RWPE2 (cell line): ENCODE results near the gene PTGDS.

Experiments used
- ATAC-seq: fragments of 200-7000 bp; cut with Tn5 transposase; 3 replicates; pipeline ENCODE4 v1.9.1; 2021; ENCODE audit warnings: low read depth
- DNase-seq: peaks from one replicate; pipeline ENCODE4 v3.0.0-alpha.2; 2020; ENCODE audit warnings: low spot score
- H3K27ac ChIP-seq: fragments of 450-650 bp; 2 replicates; pipeline ENCODE4 v1.5.1; 2017; ENCODE audit warnings: mild to moderate bottlenecking; ENCODE audit not compliant: poor library complexity, severe bottlenecking
- H3K27me3 ChIP-seq: fragments of 250-450 bp; sonication (Bioruptor Pico); 2 replicates; pipeline ENCODE4 v1.5.1; 2021; ENCODE audit warnings: mild to moderate bottlenecking, moderate library complexity; ENCODE audit not compliant: insufficient read depth, poor library complexity, severe bottlenecking
- H3K36me3 ChIP-seq: fragments of 250-450 bp; sonication (Bioruptor Pico); 2 replicates; pipeline ENCODE4 v1.5.1; 2020; ENCODE audit warnings: low read depth, mild to moderate bottlenecking, moderate library complexity
- H3K4me1 ChIP-seq: fragments of 250-450 bp; sonication (Bioruptor Pico); 2 replicates; pipeline ENCODE4 v1.5.1; 2021; ENCODE audit warnings: mild to moderate bottlenecking, moderate library complexity; ENCODE audit not compliant: insufficient read depth, poor library complexity, severe bottlenecking
- H3K4me3 ChIP-seq: fragments of 250-450 bp; sonication (Bioruptor Pico); 2 replicates; pipeline ENCODE4 v1.5.1; 2021; ENCODE audit warnings: mild to moderate bottlenecking, moderate library complexity; ENCODE audit not compliant: severe bottlenecking
- H3K9me3 ChIP-seq: fragments of 250-450 bp; sonication (Bioruptor Pico); 2 replicates; pipeline ENCODE4 v1.5.1; 2021; ENCODE audit warnings: mild to moderate bottlenecking, moderate library complexity; ENCODE audit not compliant: severe bottlenecking
- CTCF ChIP-seq: fragments of 450-650 bp; IDR thresholded peaks from one replicate; pipeline ENCODE4 v1.5.1; 2017; ENCODE audit warnings: mild to moderate bottlenecking, moderate library complexity; ENCODE audit not compliant: poor library complexity, severe bottlenecking

PTGDS gene

DNA sequence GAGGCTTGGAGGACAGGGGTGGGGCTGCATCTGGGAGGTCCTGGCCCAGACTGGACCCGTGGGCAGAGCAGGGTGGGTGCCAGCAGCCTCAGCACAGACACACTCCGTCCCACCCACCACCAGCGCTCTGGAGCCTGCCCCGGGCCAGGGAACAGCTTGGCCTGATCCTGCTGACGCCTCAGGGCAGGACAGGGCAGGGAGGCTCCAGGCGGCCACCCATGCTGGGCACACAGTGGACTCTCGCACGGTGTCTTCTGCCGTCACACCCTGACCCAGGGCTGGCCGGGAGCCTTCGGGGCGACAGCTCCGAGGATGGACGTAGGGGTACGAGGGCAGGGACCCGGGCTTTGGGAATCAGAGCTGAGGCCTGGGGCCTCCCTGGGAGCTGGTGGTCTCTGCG lies 8.2 kb upstream of the PTGDS start:
- ATAC-seq (peak; percentile 21; the same call in 1 of the 3 replicates), DNase-seq (no peak)
- Histone ChIP-seq H3K9me3 (no peaks in the 10 kb centered on the region), H3K36me3 (no peaks in the 10 kb centered on the region), H3K4me1 (no peaks in the 10 kb centered on the region), H3K4me3 (no peak overlapping the region), H3K27me3 (no peaks in the 10 kb centered on the region), H3K27ac (no peak overlapping the region)
- no peak for TF ChIP-seq CTCF

- no peak for ATAC-seq
- no peak overlapping the region for H3K4me3 ChIP-seq
- no peak overlapping the region for H3K27ac ChIP-seq
- TF ChIP-seq CTCF, result no peak
- no peak for DNase-seq
- peaks cover 2% of the 10 kb centered on the region for H3K4me1 ChIP-seq
- no peaks in the 10 kb centered on the region for H3K27me3 ChIP-seq
- H3K36me3 ChIP-seq, result no peaks in the 10 kb centered on the region
- no peaks in the 10 kb centered on the region for H3K9me3 ChIP-seq
Measured at GRCh38 chr9:136969774-136970173, 7.5 kb upstream of the PTGDS start.

- H3K27me3 ChIP-seq, result no peaks in the 10 kb centered on the region
- DNase-seq, result no peak
- no peaks in the 10 kb centered on the region for H3K36me3 ChIP-seq
- no peak overlapping the region for H3K27ac ChIP-seq
- H3K9me3 ChIP-seq, result no peaks in the 10 kb centered on the region
- no peak for TF ChIP-seq CTCF
- H3K4me3 ChIP-seq, result no peak overlapping the region
- H3K4me1 ChIP-seq, result peaks cover 7% of the 10 kb centered on the region
- no peak for ATAC-seq
Measured at GRCh38 chr9:136970361-136970760, 6.9 kb upstream of the PTGDS start.

GRCh38 chr9:136971746-136972145 lies 5.6 kb upstream of the PTGDS start:
- Histone ChIP-seq H3K36me3 (no peaks in the 10 kb centered on the region), H3K9me3 (no peaks in the 10 kb centered on the region), H3K4me3 (no peak overlapping the region), H3K4me1 (peaks cover 7% of the 10 kb centered on the region), H3K27me3 (no peaks in the 10 kb centered on the region), H3K27ac (no peak overlapping the region)
- no peak for DNase-seq
- TF ChIP-seq CTCF, result no peak
- no peak for ATAC-seq

DNA sequence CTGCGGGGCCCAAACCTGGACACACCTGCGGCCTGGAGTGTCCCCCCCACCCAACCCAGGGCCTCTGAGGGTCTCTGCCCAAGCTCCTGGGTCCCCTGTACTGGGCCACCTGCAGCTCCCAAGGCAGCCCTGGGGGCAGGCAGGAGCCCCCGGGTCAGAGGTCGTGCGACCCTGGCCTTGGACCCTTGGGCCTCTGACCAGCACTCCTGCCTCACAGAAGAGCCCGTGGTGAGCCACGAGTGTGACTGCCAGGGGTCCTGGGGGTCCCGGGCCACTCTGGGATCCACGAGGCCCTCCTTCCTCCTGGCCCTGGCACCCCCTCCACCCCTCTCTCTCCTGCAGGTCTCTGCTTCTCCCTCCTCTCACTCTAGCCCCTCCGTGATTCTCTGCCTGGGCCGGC lies 5.0 kb upstream of the PTGDS start:
- no peaks in the 10 kb centered on the region for H3K36me3 ChIP-seq

More for the DNA sequence above, 5.0 kb upstream of the PTGDS start:
- no peaks in the 10 kb centered on the region for H3K27me3 ChIP-seq
- H3K27ac ChIP-seq, result no peak overlapping the region
- DNase-seq (no peak), ATAC-seq (no peak)
- peaks cover 7% of the 10 kb centered on the region for H3K4me1 ChIP-seq
- no peak for TF ChIP-seq CTCF
- H3K9me3 ChIP-seq, result no peaks in the 10 kb centered on the region
- no peak overlapping the region for H3K4me3 ChIP-seq
